ENCODE measurements around the gene ADCY2.

The ADCY2 gene

DNA sequence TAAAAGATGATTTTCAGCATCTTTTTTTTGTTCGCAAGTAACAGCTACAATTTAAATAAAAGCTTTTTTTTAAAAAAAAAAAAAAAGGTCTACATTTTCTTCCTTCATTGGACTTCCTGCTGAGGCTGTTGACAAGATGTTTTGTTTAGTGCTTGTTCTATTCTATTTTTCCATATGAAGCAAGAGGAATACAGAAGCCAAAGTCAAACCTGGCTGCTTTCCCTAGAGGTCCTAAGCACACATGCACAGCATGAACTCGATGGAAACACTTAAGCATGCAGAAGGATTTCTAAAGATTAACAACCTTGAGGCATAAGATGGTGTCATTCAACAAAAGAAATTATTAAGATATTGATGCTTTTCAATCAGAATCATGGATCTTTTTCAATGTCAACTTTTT, 105.1 kb downstream of the ADCY2 start:
- H3K4me3 ChIP-seq (replicated peaks; ENCODE audit: insufficient read depth, low read length) = no peak overlapping the region
- TF ChIP-seq REST (IDR thresholded peaks at IDR 0.05; ENCODE audit: insufficient replicate concordance, low read depth) (no peak), POLR2AphosphoS5 (IDR thresholded peaks at IDR 0.05; ENCODE audit: low read depth) (no peak), SPI1 (IDR thresholded peaks at IDR 0.05; ENCODE audit: borderline replicate concordance, low read depth) (no peak), CTCF (IDR thresholded peaks at IDR 0.05; ENCODE audit: insufficient read depth, low read length) (no peak), GABPA (IDR thresholded peaks at IDR 0.05; ENCODE audit: low read depth) (no peak)
- H3K27me3 ChIP-seq (ENCODE audit: insufficient read depth, poor library complexity, severe bottlenecking) = no peaks in the 10 kb centered on the region

DNA sequence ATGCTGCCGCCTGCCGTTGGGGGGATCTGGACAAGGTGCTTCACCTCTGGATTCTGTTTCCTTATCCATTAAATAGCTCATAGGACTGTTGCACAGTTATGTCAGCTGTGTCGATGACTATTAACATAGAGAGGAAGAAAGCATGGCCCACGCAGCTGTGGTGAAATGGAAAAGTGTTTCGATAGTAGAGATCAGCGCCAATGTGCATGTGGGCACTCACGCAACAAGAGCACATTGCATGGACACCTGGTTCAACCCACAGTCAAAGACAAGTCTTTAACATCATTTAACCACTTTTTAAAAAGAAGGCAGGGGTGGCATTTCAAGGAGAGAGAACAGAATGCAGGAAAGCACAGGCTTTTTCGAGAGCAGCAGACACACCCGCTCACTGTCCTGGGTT, 107.6 kb downstream of the ADCY2 start:
- Histone ChIP-seq H3K27me3 (ENCODE audit: insufficient read depth, poor library complexity, severe bottlenecking) (no peaks in the 10 kb centered on the region), H3K27ac (replicated peaks) (no peak overlapping the region), H3K4me3 (replicated peaks; ENCODE audit: insufficient read depth, low read length) (no peak overlapping the region)
- TF ChIP-seq SPI1 (IDR thresholded peaks at IDR 0.05; ENCODE audit: borderline replicate concordance, low read depth) (no peak), REST (IDR thresholded peaks at IDR 0.05; ENCODE audit: insufficient replicate concordance, low read depth) (no peak), CTCF (IDR thresholded peaks at IDR 0.05; ENCODE audit: insufficient read depth, low read length) (no peak), GABPA (IDR thresholded peaks at IDR 0.05; ENCODE audit: low read depth) (no peak), POLR2AphosphoS5 (IDR thresholded peaks at IDR 0.05; ENCODE audit: low read depth) (no peak)
- no peak for DNase-seq (ENCODE audit: low read depth in 1 of 2, low spot score in 1 of 2)

More for the DNA sequence above, 105.1 kb downstream of the ADCY2 start:
- H3K27ac ChIP-seq (replicated peaks) = no peak overlapping the region
- no peak for DNase-seq (ENCODE audit: low read depth in 1 of 2, low spot score in 1 of 2)

GRCh38 chr5:7515284-7515914, 119.5 kb downstream of the ADCY2 start:
- no peak for TF ChIP-seq REST (IDR thresholded peaks at IDR 0.05; ENCODE audit: insufficient replicate concordance, low read depth)
- no peak for TF ChIP-seq POLR2AphosphoS5 (IDR thresholded peaks at IDR 0.05; ENCODE audit: low read depth)
- H3K27me3 ChIP-seq (ENCODE audit: insufficient read depth, poor library complexity, severe bottlenecking) = no peaks in the 10 kb centered on the region
- H3K4me3 ChIP-seq (replicated peaks; ENCODE audit: insufficient read depth, low read length) = no peak overlapping the region
- no peak overlapping the region for H3K27ac ChIP-seq (replicated peaks)
- DNase-seq (ENCODE audit: low read depth in 1 of 2, low spot score in 1 of 2) = no peak

Data from HL-60 (cell line).